HG02973 (cell line): ENCODE data around the gene SLC22A4.

Source experiments
- ATAC-seq: cut with Tn5 transposase; IDR thresholded peaks from one replicate; pipeline ENCODE4 v1.9.1; 2021; ENCODE audit warnings: moderate library complexity; ENCODE audit not compliant: unreplicated experiment

Gene SLC22A4

DNA sequence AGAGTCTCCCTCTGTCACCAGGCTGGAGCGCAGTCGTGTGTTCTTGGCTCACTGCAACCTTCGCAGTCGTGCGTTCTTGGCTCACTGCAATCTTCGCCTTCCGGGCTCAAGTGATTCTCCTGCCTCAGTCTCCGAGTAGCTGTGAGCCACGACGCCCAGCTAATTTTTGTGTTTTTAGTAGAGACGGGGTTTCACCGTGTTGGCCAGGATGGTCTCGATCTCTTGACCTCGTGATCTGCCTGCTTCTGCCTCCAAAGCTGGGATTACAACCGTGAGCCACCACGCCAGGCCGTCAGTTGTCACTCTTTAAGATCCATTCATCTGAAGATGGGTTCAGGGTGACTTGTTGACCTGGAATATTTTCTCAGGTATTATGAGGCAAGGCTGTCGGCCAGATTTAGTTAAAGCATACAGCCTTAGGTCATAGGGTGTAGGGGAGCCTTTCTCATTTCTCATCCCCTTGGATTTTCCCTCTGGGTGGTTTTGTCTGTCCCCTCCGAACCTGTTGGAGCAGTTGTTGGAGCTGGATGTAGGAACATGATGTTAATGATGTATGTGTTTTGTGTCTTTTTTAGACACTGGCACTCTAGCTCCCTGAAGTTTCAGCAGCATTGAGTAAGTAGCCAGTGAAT lies 76.9 kb downstream of the SLC22A4 start:
- ATAC-seq = no peak

DNA sequence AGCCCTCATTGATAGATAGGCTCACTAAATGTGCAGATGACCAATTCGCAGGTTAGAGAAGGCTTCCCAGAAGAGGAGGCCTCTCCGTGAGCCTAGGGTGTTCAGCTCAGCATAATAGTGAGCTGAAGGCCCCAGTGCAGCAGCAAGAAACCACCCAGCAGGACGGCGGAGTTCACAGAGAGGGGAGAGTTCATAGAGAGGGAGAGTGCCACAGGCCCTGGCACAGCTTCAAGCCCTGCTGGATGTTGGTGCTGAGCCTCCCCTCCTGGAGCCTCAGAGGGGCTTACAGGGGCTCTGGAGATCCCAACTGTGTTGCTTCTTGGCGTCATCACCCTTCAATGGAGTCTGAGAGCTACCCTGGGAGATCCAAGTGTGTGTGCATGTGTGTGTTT lies 77.4 kb downstream of the SLC22A4 start:
- no peak for ATAC-seq

DNA sequence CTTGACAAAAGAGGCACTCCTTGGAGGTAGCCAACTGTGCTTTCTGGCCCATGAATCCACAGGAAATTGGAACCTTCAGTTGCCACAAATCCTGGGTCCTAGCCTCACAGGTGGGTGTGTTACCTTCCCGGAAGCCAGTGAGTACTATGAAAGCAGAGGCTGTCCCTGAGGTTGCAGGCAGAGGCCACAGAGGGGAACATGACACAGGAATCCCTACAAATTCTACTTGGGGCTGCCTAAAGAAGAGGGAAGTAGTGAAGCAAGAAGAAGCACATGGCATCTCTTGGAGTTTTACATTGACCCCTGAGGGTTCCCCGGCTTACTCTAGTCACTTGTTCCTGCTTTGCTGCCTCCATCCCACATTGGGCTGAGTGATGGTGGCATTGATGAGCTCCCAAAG lies 77.9 kb downstream of the SLC22A4 start:
- no peak for ATAC-seq

DNA sequence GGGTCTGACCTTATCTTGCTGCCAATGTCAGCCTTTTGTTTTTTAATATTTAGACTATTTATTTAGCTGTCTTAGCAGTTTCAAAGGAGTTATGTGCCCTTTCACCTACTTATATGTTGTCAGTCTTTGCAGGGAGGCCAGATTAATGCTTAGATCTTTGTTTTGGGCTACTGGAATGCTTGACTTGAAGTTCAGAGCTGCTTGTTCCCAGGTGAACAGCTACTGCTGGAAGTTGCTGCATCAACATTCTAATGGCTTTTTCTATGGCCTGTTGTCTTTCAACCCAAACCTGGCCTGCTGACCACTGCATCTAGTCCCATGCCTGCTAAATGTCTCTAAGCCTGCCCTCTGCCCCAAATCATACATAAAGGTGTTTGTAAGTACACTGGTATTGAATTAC lies 78.3 kb downstream of the SLC22A4 start:
- ATAC-seq = no peak

- ATAC-seq = no peak
Observed at GRCh38 chr5:132375957-132376356, 81.8 kb downstream of the SLC22A4 start.

DNA sequence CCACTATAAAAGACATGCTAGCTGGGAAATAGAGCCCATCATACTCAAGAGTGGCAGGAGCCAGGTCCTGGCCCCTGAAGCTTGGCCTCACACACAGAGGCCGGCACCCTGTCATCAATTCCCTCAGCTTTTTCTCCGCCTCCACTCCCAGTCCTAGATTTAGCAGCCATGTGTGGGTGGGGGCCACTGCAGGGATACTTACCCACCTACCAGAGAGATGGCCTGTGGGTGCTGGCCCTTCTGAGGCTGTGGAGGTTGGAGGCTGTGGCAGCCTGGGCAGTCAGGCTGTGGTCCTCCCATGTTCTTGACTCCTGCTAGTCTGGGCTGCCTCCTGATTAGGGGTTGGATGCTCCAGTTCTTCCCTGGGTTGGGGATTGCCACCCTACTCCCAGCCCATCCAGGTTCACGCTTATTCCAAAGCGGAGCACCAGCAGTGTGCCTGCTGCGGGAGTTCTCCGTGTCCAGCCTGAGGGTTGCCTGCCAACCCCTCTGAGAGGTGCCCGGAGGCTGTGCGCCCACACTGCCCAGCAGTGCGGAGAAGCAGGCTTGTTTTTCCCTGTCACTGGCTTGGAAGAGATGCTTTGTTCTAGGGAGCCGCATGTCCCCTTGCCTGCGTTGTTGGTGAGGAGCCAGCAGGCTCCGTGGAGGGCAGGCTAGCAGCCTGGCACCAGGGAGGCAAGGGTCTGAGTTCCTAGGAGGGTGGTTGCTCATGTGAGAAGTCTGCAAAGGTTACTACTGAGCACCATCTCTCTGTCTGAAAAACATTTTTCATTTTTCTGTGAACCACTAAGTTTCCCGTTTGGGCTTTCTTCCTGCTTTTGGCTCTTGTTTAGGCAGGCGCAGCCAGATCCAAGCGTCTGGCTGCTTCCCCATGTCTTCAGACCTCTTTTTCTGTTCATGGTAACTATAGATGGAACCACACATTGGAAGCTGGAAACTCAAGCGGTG lies 82.8 kb downstream of the SLC22A4 start:
- no peak for ATAC-seq

DNA sequence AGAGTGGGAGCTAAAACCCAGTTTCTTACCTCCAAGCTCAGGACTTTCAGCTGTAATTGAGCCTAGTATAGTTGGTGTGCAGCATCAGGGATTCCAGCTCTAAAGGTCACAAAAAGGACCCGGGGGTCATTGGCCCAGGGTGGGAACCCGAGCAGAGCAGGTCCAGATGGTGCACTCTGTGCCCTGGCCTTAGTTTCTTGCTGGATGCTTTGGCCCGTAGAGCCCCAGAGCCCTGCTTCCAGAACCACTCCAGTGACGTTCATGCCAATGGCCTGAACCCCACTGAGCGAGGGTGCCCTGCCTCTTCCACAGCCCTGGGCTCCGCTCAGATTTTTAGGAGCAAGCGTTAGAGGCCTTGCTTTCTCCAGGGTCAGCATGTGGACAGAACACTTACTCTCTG lies 83.5 kb downstream of the SLC22A4 start:
- no peak for ATAC-seq

- no peak for ATAC-seq
Observed at GRCh38 chr5:132378580-132378979, 84.4 kb downstream of the SLC22A4 start.

GRCh38 chr5:132380047-132380446 lies 85.9 kb downstream of the SLC22A4 start:
- no peak for ATAC-seq

DNA sequence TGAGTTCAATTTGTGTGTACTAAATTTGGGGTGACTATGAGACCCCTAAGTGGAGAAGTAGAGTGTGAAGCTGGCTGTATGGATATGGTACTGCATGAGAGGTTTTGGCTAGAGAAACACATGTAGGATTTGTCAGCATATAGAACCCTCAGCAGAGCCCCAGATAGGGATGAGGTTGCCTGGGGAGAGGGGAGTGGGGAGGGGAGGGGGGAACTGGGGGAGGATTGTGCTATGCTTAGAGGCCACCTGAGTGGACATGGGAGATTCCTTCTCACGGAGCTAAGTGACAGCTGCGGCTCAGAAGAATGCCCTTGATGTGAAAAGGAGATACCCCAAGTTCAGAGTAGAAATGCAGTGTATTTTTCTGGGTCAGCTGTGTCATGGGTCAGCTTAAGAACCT lies 86.5 kb downstream of the SLC22A4 start:
- ATAC-seq = no peak

GRCh38 chr5:132381614-132382013 lies 87.4 kb downstream of the SLC22A4 start:
- ATAC-seq = no peak

DNA sequence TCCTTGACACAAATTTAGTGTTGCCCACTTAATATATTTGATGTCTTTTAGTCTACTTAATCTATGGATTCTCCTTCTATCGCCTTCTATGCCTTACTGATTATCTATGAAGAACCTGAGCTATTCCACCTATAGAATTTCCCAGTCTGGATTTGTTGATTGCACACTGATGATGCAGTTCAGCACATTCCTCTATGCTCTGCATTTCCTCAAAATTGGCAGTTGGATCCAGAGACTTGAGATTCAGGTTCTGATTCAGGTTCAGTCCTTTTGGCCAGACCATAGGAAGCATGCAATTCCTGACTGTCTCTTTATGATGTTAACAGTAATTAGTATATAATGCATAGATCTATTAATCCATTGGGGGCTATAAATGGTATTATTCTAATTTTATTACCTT lies 89.1 kb downstream of the SLC22A4 start:
- no peak for ATAC-seq

DNA sequence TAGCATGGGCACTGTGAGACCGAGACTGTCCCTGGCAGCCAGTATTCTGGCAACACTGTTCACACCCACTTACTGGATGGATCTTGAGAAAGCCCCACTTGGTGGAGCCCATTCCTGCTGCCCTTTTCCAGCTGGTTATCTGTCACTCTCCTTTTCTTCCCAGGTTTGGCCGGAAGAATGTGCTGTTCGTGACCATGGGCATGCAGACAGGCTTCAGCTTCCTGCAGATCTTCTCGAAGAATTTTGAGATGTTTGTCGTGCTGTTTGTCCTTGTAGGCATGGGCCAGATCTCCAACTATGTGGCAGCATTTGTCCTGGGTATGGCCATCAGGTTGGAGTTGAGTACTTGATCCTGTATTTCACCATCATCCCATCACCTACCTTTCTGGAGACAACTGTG lies 89.8 kb downstream of the SLC22A4 start:
- ATAC-seq = no peak

- ATAC-seq = no peak
Observed at GRCh38 chr5:132384506-132385050, 90.4 kb downstream of the SLC22A4 start.

DNA sequence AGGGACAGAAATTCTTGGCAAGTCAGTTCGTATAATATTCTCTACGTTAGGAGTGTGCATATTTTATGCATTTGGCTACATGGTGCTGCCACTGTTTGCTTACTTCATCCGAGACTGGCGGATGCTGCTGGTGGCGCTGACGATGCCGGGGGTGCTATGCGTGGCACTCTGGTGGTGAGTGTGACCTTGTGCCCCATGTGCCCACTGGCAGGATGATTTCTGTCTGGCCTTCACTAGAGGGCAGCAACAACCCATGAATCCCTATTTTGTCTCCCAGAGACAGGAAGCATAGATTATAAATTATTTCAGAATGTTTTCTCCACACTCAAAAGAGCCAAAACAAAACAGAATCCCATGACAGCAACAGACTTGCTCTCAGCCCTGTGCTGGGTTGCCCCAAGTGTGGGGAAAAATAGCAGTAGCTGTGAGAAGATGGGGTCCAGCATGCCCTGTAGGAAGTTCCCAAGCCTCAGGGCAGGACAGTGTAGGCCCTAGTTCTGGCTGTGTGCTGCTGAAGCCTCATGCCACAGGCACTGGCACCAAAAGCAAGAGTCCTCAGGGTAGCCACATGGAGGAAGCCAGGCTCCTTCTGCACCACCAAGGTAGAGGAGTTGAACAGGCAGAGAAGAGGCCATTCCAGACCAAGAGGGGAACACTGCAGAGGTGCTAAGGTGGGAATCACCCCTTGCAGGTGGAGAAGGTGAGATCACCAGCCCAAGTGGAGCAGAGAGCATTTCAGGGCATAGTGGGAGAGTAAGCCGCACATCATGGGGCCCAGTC lies 91.3 kb downstream of the SLC22A4 start:
- ATAC-seq = no peak

GRCh38 chr5:132386644-132387286 lies 92.6 kb downstream of the SLC22A4 start:
- peak; percentile 86 for ATAC-seq

- ATAC-seq = no peak
Observed at GRCh38 chr5:132387640-132388117, 93.5 kb downstream of the SLC22A4 start.

- no peak for ATAC-seq
Observed at GRCh38 chr5:132388244-132389050, 94.3 kb downstream of the SLC22A4 start.

DNA sequence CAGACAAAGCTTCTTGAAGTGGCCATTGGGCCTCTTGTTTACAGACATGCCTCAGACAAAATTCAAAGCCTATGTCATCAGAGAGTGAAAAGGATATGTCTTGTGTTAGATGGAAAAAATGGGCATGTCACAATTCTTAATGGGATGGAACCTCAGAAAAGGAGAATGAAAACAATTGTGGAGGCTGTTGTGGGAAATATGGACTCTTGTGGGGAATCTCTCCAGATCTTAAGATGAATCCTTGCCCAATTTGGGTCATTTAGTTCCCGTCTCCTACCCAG lies 94.8 kb downstream of the SLC22A4 start:
- no peak for ATAC-seq
